ENCODE results near the gene RGS6.

- TF ChIP-seq POLR2A (IDR thresholded peaks at IDR 0.05; ENCODE audit: low read depth, low read length) (no peak), POLR2AphosphoS5 (IDR thresholded peaks at IDR 0.05; ENCODE audit: low read depth, low read length) (no peak), TAF1 (IDR thresholded peaks at IDR 0.05; ENCODE audit: borderline replicate concordance, low read depth, low read length) (no peak)
These were observed 289.8 kb downstream of the RGS6 start for GRCh38 chr14:72222046-72222445.

Measured in GM12892 (cell line).